Measurements from ENCODE around the gene VSIG8. TPM values are rescaled to one million over a fixed set of nuclear protein-coding genes. Genes with fewer than 3 reads are reported as not detected.

VSIG8 gene
- total and polyA plus RNA-seq, 9 of the 15 experiments (the other 6 are each of a cell fraction or from before 2014, with no cell fraction given) = not detected

- TF ChIP-seq, protein P1, sequence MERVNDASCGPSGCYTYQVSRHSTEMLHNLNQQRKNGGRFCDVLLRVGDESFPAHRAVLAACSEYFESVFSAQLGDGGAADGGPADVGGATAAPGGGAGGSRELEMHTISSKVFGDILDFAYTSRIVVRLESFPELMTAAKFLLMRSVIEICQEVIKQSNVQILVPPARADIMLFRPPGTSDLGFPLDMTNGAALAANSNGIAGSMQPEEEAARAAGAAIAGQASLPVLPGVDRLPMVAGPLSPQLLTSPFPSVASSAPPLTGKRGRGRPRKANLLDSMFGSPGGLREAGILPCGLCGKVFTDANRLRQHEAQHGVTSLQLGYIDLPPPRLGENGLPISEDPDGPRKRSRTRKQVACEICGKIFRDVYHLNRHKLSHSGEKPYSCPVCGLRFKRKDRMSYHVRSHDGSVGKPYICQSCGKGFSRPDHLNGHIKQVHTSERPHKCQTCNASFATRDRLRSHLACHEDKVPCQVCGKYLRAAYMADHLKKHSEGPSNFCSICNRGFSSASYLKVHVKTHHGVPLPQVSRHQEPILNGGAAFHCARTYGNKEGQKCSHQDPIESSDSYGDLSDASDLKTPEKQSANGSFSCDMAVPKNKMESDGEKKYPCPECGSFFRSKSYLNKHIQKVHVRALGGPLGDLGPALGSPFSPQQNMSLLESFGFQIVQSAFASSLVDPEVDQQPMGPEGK (CRISPR knock-in tag; IDR thresholded peaks at IDR 0.05; ENCODE audit: borderline replicate concordance) = no peak
- TF ChIP-seq STAG1 (CRISPR knock-in tag; IDR thresholded peaks at IDR 0.05; ENCODE audit: borderline replicate concordance) (no peak), GABPB1 (CRISPR knock-in tag; IDR thresholded peaks at IDR 0.05) (no peak), TEAD4 (IDR thresholded peaks at IDR 0.05; ENCODE audit: low read length) (no peak), TEAD4 (CRISPR knock-in tag; IDR thresholded peaks at IDR 0.05; ENCODE audit: borderline replicate concordance) (no peak), ZNF316 (IDR thresholded peaks at IDR 0.05) (peak; percentile 73), HINFP (tag; conservative IDR thresholded peaks at IDR 0.05; ENCODE audit: low read depth) (no peak), DLX4 (CRISPR knock-in tag; IDR thresholded peaks at IDR 0.05) (no peak), MAFF (IDR thresholded peaks at IDR 0.05; ENCODE audit: low read length) (peak; percentile 12; the same call in 1 of the 2 replicates), ATF7 (IDR thresholded peaks at IDR 0.05) (no peak), TOE1 (IDR thresholded peaks at IDR 0.05; ENCODE audit: borderline replicate concordance) (no peak), TOE1 (CRISPR knock-in tag; IDR thresholded peaks at IDR 0.05; ENCODE audit: borderline replicate concordance, low read depth) (no peak), GTF2E2 (tag; IDR thresholded peaks at IDR 0.05) (no peak), MAFK (IDR thresholded peaks at IDR 0.05; ENCODE audit: low read length) (peak; percentile 24; the same call in 1 of the 2 replicates), ZBTB17 (CRISPR knock-in tag; IDR thresholded peaks at IDR 0.05) (no peak), BRD4 (IDR thresholded peaks at IDR 0.05) (no peak), ZNF445 (CRISPR knock-in tag; IDR thresholded peaks at IDR 0.05; ENCODE audit: low read depth) (no peak), ARID2 (IDR thresholded peaks at IDR 0.05) (no peak), RNF219 (CRISPR knock-in tag; IDR thresholded peaks at IDR 0.05) (no peak)
- TF ChIP-seq, protein P2, sequence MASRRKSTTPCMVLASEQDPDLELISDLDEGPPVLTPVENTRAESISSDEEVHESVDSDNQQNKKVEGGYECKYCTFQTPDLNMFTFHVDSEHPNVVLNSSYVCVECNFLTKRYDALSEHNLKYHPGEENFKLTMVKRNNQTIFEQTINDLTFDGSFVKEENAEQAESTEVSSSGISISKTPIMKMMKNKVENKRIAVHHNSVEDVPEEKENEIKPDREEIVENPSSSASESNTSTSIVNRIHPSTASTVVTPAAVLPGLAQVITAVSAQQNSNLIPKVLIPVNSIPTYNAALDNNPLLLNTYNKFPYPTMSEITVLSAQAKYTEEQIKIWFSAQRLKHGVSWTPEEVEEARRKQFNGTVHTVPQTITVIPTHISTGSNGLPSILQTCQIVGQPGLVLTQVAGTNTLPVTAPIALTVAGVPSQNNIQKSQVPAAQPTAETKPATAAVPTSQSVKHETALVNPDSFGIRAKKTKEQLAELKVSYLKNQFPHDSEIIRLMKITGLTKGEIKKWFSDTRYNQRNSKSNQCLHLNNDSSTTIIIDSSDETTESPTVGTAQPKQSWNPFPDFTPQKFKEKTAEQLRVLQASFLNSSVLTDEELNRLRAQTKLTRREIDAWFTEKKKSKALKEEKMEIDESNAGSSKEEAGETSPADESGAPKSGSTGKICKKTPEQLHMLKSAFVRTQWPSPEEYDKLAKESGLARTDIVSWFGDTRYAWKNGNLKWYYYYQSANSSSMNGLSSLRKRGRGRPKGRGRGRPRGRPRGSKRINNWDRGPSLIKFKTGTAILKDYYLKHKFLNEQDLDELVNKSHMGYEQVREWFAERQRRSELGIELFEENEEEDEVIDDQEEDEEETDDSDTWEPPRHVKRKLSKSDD (conservative IDR thresholded peaks at IDR 0.05; ENCODE audit: low read length) = no peak
- TF ChIP-seq, protein P3, sequence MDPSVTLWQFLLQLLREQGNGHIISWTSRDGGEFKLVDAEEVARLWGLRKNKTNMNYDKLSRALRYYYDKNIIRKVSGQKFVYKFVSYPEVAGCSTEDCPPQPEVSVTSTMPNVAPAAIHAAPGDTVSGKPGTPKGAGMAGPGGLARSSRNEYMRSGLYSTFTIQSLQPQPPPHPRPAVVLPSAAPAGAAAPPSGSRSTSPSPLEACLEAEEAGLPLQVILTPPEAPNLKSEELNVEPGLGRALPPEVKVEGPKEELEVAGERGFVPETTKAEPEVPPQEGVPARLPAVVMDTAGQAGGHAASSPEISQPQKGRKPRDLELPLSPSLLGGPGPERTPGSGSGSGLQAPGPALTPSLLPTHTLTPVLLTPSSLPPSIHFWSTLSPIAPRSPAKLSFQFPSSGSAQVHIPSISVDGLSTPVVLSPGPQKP (CRISPR knock-in tag; IDR thresholded peaks at IDR 0.05) = no peak
Measured at GRCh38 chr1:159882527-159882862, 20.0 kb upstream of the VSIG8 start (continued).

Data from K562 (cell line).